DND-41 (cell line): Measurements from ENCODE around the gene IL1RAP.

ENCODE experiments used
- ATAC-seq: fragments of 200-7000 bp; cut with Tn5 transposase; 3 replicates; pipeline ENCODE4 v1.9.1; 2021; ENCODE audit warnings: low read depth; ENCODE audit not compliant: insufficient read depth
- DNase-seq: peaks from one replicate; pipeline ENCODE4 v3.0.0-alpha.2; 2020
- H2AFZ ChIP-seq: 2 replicates; pipeline ENCODE4 v1.6.0; 2012; ENCODE audit warnings: low read depth, low read length
- H3K27ac ChIP-seq: 2 replicates; pipeline ENCODE4 v1.5.1; 2012; ENCODE audit warnings: low read length, inconsistent platforms
- H3K27me3 ChIP-seq: fragments of 200-600 bp; sonication (generic); 2 replicates; pipeline ENCODE4 v1.6.0; 2012; ENCODE audit warnings: low read length, mild to moderate bottlenecking, inconsistent platforms; ENCODE audit not compliant: insufficient read depth, poor library complexity
- H3K36me3 ChIP-seq: 2 replicates; pipeline ENCODE4 v1.5.1; 2012; ENCODE audit warnings: low read length, inconsistent platforms; ENCODE audit not compliant: insufficient read depth
- H3K4me1 ChIP-seq: 2 replicates; pipeline ENCODE4 v1.5.1; 2012; ENCODE audit warnings: mild to moderate bottlenecking, low read length; ENCODE audit not compliant: insufficient read depth
- H3K4me2 ChIP-seq: 2 replicates; pipeline ENCODE4 v1.6.0; 2012; ENCODE audit warnings: mild to moderate bottlenecking, moderate library complexity, low read length, inconsistent platforms; ENCODE audit not compliant: insufficient read depth
- H3K4me3 ChIP-seq, 2 experiments: fragments of 200-600 bp in 1 of 2; shearing (Covaris generic) in 1 of 2; 2 replicates each; pipeline ENCODE4 v1.5.1; 2012 to 2016; ENCODE audit warnings: inconsistent platforms in 2 of 2, low read length in 2 of 2, mild to moderate bottlenecking in 2 of 2, low read depth in 1 of 2, moderate library complexity in 1 of 2
- H3K79me2 ChIP-seq: 2 replicates; pipeline ENCODE4 v1.6.0; 2012; ENCODE audit warnings: low read length, inconsistent platforms; ENCODE audit not compliant: insufficient read depth
- H3K9ac ChIP-seq: 2 replicates; pipeline ENCODE4 v1.6.0; 2012; ENCODE audit warnings: low read depth, mild to moderate bottlenecking, inconsistent platforms, low read length, moderate library complexity
- H3K9me3 ChIP-seq: 2 replicates; pipeline ENCODE4 v1.5.1; 2012; ENCODE audit warnings: low read length, moderate library complexity, mild to moderate bottlenecking, inconsistent platforms; ENCODE audit not compliant: insufficient read depth, severe bottlenecking
- H4K20me1 ChIP-seq: 2 replicates; pipeline ENCODE4 v1.6.0; 2012; ENCODE audit warnings: low read length; ENCODE audit not compliant: insufficient read depth
- EZH2 ChIP-seq: IDR thresholded peaks from 3 replicates; pipeline ENCODE4 v1.6.1; 2012; ENCODE audit warnings: borderline replicate concordance, low read depth, mild to moderate bottlenecking, moderate library complexity, low read length, inconsistent platforms; ENCODE audit not compliant: severe bottlenecking
- TF ChIP-seq, protein P1 (sequence below): IDR thresholded peaks from 2 replicates; pipeline ENCODE4 v1.5.1; 2012; ENCODE audit warnings: borderline replicate concordance, low read length, moderate library complexity, mild to moderate bottlenecking; ENCODE audit not compliant: poor library complexity, severe bottlenecking; ENCODE audit errors: extremely low read depth

IL1RAP gene

DNA sequence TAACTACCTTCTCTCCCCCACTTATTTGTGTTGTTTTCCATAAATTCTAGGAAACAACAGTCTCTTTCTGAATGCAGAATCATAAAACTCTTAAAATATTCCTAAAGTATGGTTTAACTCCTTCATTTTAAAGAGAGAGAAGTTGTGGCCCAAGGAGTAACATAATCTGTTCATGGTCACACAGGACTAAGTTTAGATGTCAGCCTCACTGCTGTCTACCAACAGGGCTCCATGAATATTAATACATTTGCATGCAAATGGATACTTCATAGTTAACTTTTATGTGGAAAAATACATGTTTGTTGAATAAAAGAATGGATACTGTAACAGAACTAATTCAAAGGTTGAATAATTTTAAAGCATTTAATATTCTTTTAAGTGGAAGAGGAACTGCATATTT, 18.5 kb upstream of the IL1RAP start:
- DNase-seq (no peak), ATAC-seq (no peak)
- Histone ChIP-seq H3K9me3 (no peaks in the 10 kb centered on the region), H3K27ac (no peak overlapping the region), H3K4me1 (no peaks in the 10 kb centered on the region), H3K4me2 (no peak overlapping the region), H3K27me3 (no peaks in the 10 kb centered on the region), H4K20me1 (no peaks in the 10 kb centered on the region), H3K9ac (no peak overlapping the region), H3K4me3 (no peak overlapping the region), H2AFZ (no peak overlapping the region), H3K36me3 (no peaks in the 10 kb centered on the region), H3K79me2 (no peaks in the 10 kb centered on the region)
- TF ChIP-seq, protein P1, sequence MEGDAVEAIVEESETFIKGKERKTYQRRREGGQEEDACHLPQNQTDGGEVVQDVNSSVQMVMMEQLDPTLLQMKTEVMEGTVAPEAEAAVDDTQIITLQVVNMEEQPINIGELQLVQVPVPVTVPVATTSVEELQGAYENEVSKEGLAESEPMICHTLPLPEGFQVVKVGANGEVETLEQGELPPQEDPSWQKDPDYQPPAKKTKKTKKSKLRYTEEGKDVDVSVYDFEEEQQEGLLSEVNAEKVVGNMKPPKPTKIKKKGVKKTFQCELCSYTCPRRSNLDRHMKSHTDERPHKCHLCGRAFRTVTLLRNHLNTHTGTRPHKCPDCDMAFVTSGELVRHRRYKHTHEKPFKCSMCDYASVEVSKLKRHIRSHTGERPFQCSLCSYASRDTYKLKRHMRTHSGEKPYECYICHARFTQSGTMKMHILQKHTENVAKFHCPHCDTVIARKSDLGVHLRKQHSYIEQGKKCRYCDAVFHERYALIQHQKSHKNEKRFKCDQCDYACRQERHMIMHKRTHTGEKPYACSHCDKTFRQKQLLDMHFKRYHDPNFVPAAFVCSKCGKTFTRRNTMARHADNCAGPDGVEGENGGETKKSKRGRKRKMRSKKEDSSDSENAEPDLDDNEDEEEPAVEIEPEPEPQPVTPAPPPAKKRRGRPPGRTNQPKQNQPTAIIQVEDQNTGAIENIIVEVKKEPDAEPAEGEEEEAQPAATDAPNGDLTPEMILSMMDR, result no peak
- TF ChIP-seq EZH2, result no peak

DNA sequence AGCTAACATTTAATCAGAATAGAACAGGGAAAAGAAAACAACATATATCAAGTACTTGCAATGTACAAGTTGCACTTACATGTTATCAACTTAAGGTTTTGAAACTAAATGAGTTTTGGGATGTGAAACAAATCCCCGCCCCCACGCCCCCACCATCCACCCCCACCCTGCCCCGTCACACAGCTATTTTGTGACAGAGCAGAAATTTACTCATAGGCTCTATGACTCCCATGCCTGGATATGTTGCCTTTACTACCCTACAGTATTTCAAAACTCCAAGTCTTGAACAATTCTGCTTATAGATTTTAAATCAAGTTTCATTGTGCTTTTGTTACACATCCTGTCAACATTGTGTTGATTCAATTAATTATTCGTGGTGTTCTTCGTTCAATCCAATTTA, 18.1 kb upstream of the IL1RAP start:
- Histone ChIP-seq H3K4me3 (no peak overlapping the region), H3K4me2 (no peak overlapping the region), H3K9me3 (no peaks in the 10 kb centered on the region), H3K27me3 (no peaks in the 10 kb centered on the region), H2AFZ (no peak overlapping the region), H3K9ac (no peak overlapping the region), H3K79me2 (no peaks in the 10 kb centered on the region), H3K27ac (no peak overlapping the region), H3K4me1 (no peaks in the 10 kb centered on the region), H4K20me1 (no peaks in the 10 kb centered on the region), H3K36me3 (no peaks in the 10 kb centered on the region)
- no peak for ATAC-seq
- no peak for TF ChIP-seq EZH2
- TF ChIP-seq, protein P1, result no peak
- DNase-seq, result no peak

DNA sequence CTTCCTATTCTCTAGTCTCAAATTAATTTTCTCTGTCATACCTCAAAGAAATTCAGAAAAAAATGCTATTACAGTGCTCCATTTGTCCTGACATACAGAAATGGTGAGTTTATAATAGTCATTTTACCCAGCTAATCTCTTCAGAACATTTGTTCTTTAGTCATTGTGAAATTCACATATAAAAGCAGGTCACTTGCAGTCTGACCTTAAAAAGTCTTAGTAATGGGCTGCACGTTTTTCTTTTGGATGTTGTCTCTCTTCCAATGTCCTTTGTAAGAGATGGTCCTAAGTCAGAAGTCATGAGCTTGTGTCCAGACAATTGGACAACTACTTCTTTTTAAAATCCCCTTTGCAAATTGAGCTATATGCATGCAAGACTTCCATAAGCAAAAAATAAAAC, 17.0 kb upstream of the IL1RAP start:
- no peaks in the 10 kb centered on the region for H3K9me3 ChIP-seq
- DNase-seq (no peak), ATAC-seq (no peak)
- no peaks in the 10 kb centered on the region for H3K4me1 ChIP-seq
- TF ChIP-seq, protein P1, result no peak
- TF ChIP-seq EZH2, result no peak
- no peak overlapping the region for H3K4me2 ChIP-seq
- H3K79me2 ChIP-seq, result no peaks in the 10 kb centered on the region
- no peaks in the 10 kb centered on the region for H3K27me3 ChIP-seq
- no peak overlapping the region for H3K9ac ChIP-seq
- no peak overlapping the region for H2AFZ ChIP-seq
- no peaks in the 10 kb centered on the region for H3K36me3 ChIP-seq
- H3K27ac ChIP-seq, result no peak overlapping the region
- no peak overlapping the region for H3K4me3 ChIP-seq
- H4K20me1 ChIP-seq, result no peaks in the 10 kb centered on the region

DNA sequence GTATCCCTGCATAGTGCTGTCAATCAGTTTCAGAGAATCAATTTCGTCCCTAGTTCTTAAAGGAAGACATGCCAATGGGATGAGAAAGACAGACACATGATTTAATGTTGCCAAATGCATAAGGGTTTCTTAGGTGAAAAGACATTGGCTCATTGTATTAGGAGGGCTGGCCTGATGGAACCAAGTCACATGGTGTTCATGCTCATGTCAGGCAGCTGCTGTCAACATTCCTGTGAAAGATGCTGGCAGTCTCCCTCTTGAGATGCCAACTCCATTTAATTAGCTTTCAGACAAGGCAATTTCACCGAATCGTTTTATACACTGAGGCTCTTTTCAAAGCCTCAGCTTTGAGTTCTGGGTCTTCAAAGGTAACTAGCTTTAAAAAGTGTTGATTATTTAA, 16.1 kb upstream of the IL1RAP start:
- H3K36me3 ChIP-seq, result no peaks in the 10 kb centered on the region
- H3K27ac ChIP-seq, result no peak overlapping the region
- H3K9ac ChIP-seq, result no peak overlapping the region
- ATAC-seq (no peak), DNase-seq (no peak)
- H3K27me3 ChIP-seq, result no peaks in the 10 kb centered on the region
- H3K9me3 ChIP-seq, result no peaks in the 10 kb centered on the region
- TF ChIP-seq, protein P1, result no peak
- TF ChIP-seq EZH2, result no peak
- no peak overlapping the region for H3K4me2 ChIP-seq
- no peaks in the 10 kb centered on the region for H4K20me1 ChIP-seq
- no peaks in the 10 kb centered on the region for H3K4me1 ChIP-seq
- no peaks in the 10 kb centered on the region for H3K79me2 ChIP-seq
- H3K4me3 ChIP-seq, result no peak overlapping the region
- no peak overlapping the region for H2AFZ ChIP-seq
